BLaER1 (cell line): ENCODE data around the gene KAZALD1.

Experiments used
- H3K27ac ChIP-seq: shearing (Covaris generic); formaldehyde crosslinking; 2 replicates; pipeline ENCODE4 v1.8.1; 2022
- H3K27me3 ChIP-seq: shearing (Covaris generic); formaldehyde crosslinking; 2 replicates; pipeline ENCODE4 v1.8.1; 2022
- H3K36me3 ChIP-seq: shearing (Covaris generic); formaldehyde crosslinking; 2 replicates; pipeline ENCODE4 v1.8.1; 2022
- H3K4me1 ChIP-seq: shearing (Covaris generic); formaldehyde crosslinking; 2 replicates; pipeline ENCODE4 v1.8.1; 2022
- H3K4me2 ChIP-seq: shearing (Covaris generic); formaldehyde crosslinking; 2 replicates; pipeline ENCODE4 v1.8.1; 2022
- H3K4me3 ChIP-seq: shearing (Covaris generic); formaldehyde crosslinking; 2 replicates; pipeline ENCODE4 v1.8.1; 2022
- H3K9ac ChIP-seq: shearing (Covaris generic); formaldehyde crosslinking; 2 replicates; pipeline ENCODE4 v1.8.1; 2022
- H3K9me3 ChIP-seq: shearing (Covaris generic); formaldehyde crosslinking; 2 replicates; pipeline ENCODE4 v1.8.1; 2022
- H4K20me1 ChIP-seq: shearing (Covaris generic); formaldehyde crosslinking; 2 replicates; pipeline ENCODE4 v1.8.1; 2022
- Cebpa-rat ChIP-seq: shearing (Covaris generic); IDR thresholded peaks from 2 replicates; pipeline ENCODE4 v1.8.1; 2022

KAZALD1 gene

DNA sequence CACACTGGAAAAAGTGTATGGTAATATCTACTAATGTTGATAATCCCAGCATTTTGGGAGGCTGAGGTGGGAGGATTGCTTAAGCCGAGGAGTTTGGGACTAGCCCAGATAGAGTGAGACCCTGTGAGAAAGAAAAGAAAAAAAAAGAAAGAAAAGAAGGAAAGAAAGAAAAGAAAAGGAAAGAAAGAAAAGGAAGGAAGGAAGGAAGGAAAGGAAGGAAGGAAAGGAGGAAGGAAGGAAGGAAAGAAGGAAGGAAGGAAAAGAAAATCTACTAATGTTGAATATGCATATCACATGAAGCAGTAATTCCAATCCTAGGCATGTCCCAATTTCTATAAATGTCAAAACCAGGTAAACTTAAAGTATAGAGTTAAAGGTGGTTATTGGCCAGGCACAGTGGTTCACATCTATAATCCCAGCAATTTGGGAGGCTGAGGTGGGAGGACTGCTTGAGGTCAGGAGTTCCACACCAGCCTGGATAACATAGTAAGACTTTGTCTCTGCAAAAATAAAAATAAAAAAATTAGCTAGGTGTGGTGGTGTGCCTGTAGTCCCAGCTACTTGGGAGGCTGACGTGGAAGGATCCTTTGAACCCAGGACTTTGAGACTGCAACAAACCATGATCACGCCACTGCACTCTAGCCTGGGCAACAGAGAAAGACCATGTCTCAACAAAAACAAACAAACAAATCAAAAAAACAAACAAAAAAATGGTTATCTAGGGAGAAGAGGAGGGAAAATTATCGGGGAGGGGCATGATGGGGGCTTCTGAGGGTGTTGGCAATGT lies 5.2 kb upstream of the KAZALD1 start:
- Histone ChIP-seq H3K4me1 (peaks cover 66% of the 10 kb centered on the region), H3K4me2 (peak overlapping the region; percentile 95), H3K4me3 (no peak overlapping the region), H3K36me3 (peaks cover 34% of the 10 kb centered on the region), H3K27me3 (no peaks in the 10 kb centered on the region), H3K9me3 (no peaks in the 10 kb centered on the region), H3K27ac (no peak overlapping the region), H4K20me1 (peaks cover 34% of the 10 kb centered on the region), H3K9ac (no peak overlapping the region; the same call in 1 of the 2 replicates)
- no peak for TF ChIP-seq Cebpa-rat

- peak overlapping the region; percentile 100 for H3K27ac ChIP-seq
- H3K36me3 ChIP-seq, result peaks cover 17% of the 10 kb centered on the region
- no peaks in the 10 kb centered on the region for H3K27me3 ChIP-seq
- H3K4me2 ChIP-seq, result peak overlapping the region; percentile 95
- peaks cover 79% of the 10 kb centered on the region for H3K4me1 ChIP-seq
- peak overlapping the region; percentile 100 for H3K9ac ChIP-seq
- peak overlapping the region; percentile 77 for H3K4me3 ChIP-seq
- H3K9me3 ChIP-seq, result no peaks in the 10 kb centered on the region
- no peak for TF ChIP-seq Cebpa-rat
- H4K20me1 ChIP-seq, result peaks cover 11% of the 10 kb centered on the region
Observed at GRCh38 chr10:101060036-101060950, 1.5 kb upstream of the KAZALD1 start.

DNA sequence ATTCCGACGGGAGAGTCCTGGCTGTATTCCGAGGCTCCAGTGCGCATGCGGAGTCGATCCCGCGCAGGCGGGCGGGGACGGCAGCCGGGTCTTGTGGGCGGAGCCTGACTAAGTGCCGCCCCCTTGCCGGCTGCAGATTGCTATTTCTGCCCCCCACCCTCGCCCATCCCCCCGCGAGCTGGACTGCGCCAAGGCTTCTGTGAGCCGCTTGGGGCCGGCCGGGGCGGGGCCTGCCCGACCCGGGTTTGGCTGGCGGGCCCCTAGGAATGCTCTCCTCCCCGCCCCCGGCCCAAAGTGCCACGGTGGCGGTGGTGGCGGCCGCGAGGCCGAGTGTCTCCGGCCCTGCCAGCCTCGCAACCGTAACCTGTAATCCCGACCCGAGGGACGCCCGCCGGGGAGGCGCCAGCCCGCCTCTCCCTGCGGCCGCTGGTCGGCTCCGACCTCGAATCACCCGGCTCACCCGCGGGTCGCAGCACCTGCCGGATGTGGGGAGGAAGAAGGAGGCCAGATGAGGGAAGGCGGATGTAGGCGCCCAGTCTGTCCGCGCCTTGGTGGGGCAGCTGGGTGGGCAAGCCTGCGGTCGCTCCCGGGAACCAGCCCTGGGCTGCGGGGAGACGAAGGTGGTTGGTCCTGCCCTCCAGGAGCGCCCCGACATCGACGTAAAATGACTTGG lies 702 bp upstream of the KAZALD1 start:
- no peak for TF ChIP-seq Cebpa-rat
- peak overlapping the region; percentile 100 for H3K27ac ChIP-seq
- no peaks in the 10 kb centered on the region for H3K27me3 ChIP-seq
- H3K4me2 ChIP-seq, result peak overlapping the region; percentile 95
- peaks cover 79% of the 10 kb centered on the region for H3K4me1 ChIP-seq
- H3K9ac ChIP-seq, result peak overlapping the region; percentile 100
- peaks cover 7% of the 10 kb centered on the region; the same call in 1 of the 2 replicates for H4K20me1 ChIP-seq
- no peaks in the 10 kb centered on the region for H3K9me3 ChIP-seq
- H3K36me3 ChIP-seq, result 0 out of 2 replicates have a peak, but pooled peaks cover 12% of the 10 kb centered on the region
- peak overlapping the region; percentile 77 for H3K4me3 ChIP-seq

DNA sequence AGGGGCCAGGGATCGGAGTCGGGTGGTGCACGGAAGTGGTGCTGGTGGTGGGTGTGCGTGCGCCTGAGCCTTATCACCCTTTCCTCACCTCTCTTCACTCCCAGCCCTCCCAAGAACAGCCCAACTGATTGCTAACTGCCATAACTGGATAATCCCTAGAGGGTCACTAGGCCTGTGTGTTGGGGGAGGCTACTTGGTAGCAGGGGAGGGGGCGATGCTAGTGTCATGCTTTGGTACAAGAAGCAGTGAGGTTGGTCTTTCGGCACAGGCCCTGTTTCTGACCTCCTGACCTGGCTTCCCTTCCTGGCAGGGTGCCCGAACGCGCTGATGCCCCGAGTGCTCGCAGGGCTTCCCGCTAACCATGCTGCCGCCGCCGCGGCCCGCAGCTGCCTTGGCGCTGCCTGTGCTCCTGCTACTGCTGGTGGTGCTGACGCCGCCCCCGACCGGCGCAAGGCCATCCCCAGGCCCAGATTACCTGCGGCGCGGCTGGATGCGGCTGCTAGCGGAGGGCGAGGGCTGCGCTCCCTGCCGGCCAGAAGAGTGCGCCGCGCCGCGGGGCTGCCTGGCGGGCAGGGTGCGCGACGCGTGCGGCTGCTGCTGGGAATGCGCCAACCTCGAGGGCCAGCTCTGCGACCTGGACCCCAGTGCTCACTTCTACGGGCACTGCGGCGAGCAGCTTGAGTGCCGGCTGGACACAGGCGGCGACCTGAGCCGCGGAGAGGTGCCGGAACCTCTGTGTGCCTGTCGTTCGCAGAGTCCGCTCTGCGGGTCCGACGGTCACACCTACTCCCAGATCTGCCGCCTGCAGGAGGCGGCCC lies 652 bp downstream of the KAZALD1 start:
- peak overlapping the region; percentile 77 for H3K4me3 ChIP-seq

DNA sequence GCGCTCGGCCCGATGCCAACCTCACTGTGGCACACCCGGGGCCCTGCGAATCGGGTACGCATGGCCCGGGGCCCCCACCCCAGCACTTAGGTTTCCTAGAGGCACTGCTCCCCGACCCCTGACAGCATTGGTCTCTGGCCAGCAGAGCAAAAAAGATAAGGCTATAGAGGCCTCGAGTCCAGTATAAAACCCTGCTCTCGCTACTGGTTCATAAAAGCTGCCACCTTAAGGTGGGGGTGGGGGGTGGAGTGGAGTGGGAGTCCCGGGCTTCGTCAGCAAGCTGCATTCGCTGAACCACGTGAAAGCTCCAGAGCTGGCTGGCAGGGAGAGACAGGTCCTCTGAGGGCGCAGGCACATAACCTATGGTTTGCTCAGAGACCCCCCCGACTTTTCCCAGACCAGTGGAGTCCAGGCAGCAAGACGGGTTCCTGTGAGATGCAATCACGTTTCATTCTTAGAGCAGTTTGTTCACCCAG lies 1.3 kb downstream of the KAZALD1 start:
- Histone ChIP-seq H4K20me1 (peaks cover 7% of the 10 kb centered on the region; the same call in 1 of the 2 replicates), H3K9me3 (no peaks in the 10 kb centered on the region), H3K27ac (peak overlapping the region; percentile 100), H3K4me3 (peak overlapping the region; percentile 77), H3K4me1 (peaks cover 61% of the 10 kb centered on the region), H3K4me2 (peak overlapping the region; percentile 95), H3K9ac (peak overlapping the region; percentile 100), H3K36me3 (no peaks in the 10 kb centered on the region), H3K27me3 (no peaks in the 10 kb centered on the region)
- TF ChIP-seq Cebpa-rat, result no peak

More for the DNA sequence above, 652 bp downstream of the KAZALD1 start:
- Histone ChIP-seq H3K36me3 (0 out of 2 replicates have a peak, but pooled peaks cover under 1% of the 10 kb centered on the region), H3K9me3 (no peaks in the 10 kb centered on the region), H3K4me1 (peaks cover 68% of the 10 kb centered on the region), H4K20me1 (peaks cover 7% of the 10 kb centered on the region; the same call in 1 of the 2 replicates), H3K4me2 (peak overlapping the region; percentile 95), H3K27ac (peak overlapping the region; percentile 100), H3K9ac (peak overlapping the region; percentile 100), H3K27me3 (no peaks in the 10 kb centered on the region)
- no peak for TF ChIP-seq Cebpa-rat

DNA sequence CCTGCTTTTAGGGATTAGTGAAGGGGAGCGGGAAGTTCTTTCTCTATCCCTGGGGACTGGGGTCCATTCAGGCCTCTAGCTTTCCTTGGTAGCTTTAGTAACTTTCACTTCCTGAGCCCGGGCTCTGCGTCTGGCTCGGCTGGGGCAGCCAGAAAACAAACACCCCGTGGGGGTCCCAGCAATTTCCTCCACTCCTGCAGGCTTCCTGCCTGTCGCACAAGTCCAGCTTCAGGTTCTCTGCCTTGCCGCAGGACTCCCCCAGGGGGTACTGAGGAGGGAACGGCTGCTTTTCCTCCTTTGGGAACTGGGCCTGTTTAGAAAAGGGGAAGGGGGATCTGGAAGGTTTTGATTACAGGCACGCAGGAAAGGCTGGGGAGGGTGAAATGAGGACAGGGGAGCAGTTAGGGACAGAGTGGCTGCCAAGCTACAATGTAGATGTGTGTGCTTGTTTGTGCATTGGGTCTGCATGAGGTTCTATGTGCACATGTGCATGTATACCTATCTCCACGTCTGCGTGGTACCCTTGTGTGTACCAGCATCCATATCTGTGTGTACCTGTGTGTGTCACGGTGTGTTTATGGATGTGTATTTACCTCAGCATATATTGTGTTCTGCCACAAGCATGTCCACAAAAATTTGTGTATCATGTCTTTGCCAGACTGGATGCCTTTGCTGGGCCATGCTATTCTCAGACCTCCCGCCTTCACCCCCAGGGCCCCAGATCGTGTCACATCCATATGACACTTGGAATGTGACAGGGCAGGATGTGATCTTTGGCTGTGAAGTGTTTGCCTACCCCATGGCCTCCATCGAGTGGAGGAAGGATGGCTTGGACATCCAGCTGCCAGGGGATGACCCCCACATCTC lies 2.0 kb downstream of the KAZALD1 start:
- Histone ChIP-seq H3K27me3 (no peaks in the 10 kb centered on the region), H3K9ac (peak overlapping the region; percentile 100), H3K4me3 (peak overlapping the region; percentile 77), H3K36me3 (no peaks in the 10 kb centered on the region), H3K27ac (peak overlapping the region; percentile 100), H3K4me2 (peak overlapping the region; percentile 95), H3K4me1 (peaks cover 55% of the 10 kb centered on the region), H4K20me1 (peaks cover 7% of the 10 kb centered on the region; the same call in 1 of the 2 replicates), H3K9me3 (no peaks in the 10 kb centered on the region)
- no peak for TF ChIP-seq Cebpa-rat

- H3K9me3 ChIP-seq, result no peaks in the 10 kb centered on the region
- H3K4me1 ChIP-seq, result peaks cover 55% of the 10 kb centered on the region
- H4K20me1 ChIP-seq, result peaks cover 2% of the 10 kb centered on the region; the same call in 1 of the 2 replicates
- peak overlapping the region; percentile 78 for H3K4me3 ChIP-seq
- peak overlapping the region; percentile 95 for H3K4me2 ChIP-seq
- H3K9ac ChIP-seq, result peak overlapping the region; percentile 100
- H3K36me3 ChIP-seq, result no peaks in the 10 kb centered on the region
- H3K27me3 ChIP-seq, result no peaks in the 10 kb centered on the region
- no peak for TF ChIP-seq Cebpa-rat
- H3K27ac ChIP-seq, result peak overlapping the region; percentile 100
Observed at GRCh38 chr10:101064415-101065030, 2.7 kb downstream of the KAZALD1 start.
